Astrocyte (in vitro differentiated cells and primary cell): ENCODE data around the gene DMXL2.

Source experiments
- CTCF ChIP-seq: IDR thresholded peaks from 2 replicates; pipeline ENCODE4 v1.5.1; 2011; ENCODE audit warnings: low read depth, mild to moderate bottlenecking, inconsistent platforms, low read length, moderate library complexity; ENCODE audit not compliant: insufficient read depth
- EZH2 ChIP-seq: IDR thresholded peaks from 2 replicates; pipeline ENCODE4 v1.6.1; 2012; ENCODE audit warnings: mild to moderate bottlenecking, low read length, inconsistent platforms; ENCODE audit not compliant: insufficient read depth

DNA sequence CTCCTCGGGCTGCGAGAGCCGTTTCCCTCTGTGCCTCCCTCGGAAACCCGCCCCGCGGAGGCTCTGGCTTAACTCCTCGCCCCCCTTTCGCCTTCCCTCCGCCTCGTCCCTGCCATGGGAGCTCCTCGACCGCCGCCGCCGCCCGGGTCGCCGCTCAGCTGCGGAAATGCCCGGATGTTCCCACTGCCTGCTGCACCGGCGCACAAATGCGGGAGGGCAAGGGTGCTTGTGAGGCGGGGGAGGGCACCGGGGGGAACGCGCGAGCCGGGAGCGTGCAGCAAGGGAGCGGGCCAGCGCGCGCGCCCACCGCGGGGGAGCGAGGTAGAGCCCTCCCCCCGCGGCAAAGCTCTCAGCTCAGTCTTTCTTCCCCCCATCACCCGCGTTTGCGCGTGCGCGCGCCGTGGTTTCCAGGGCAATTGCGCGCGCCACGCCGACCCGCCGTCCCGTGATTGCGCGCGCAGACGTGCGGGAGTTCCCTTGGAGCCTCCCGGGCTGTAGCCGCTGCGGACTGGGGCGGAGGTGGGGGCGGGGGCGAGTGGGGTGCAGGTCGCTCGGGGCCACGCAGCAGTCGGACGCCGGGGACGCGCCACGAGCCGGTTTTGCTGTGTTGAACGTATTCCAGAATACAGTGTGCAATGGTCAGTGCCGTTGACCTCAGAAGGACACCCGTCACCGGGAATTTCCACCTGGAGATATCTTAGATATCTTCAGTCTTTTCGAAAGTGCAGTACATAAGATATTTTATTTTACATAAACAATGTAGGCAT, at the start of gene DMXL2:
- TF ChIP-seq CTCF (no peak), EZH2 (no peak)
